AG04449 (cell line): ENCODE measurements around the gene MORN5.

Experiments
- CTCF ChIA-PET: fragments of 350-600 bp; formaldehyde crosslinking; extraction: SDS; loops from one replicate; lab custom pipeline; 2021; ENCODE audit warnings: antibody characterized with exemption; lab: Yijun Ruan, JAX
- POLR2A ChIA-PET: fragments of 400-600, 350-600 bp; formaldehyde crosslinking; extraction: SDS; loops from one replicate; lab custom pipeline; 2020; ENCODE audit warnings: antibody characterized with exemption, inconsistent platforms; lab: Yijun Ruan, JAX
- DNase-seq: peaks from one replicate; pipeline ENCODE4 v3.0.0-alpha.2; 2010; ENCODE audit warnings: low read depth, low spot score
- H3K4me3 ChIP-seq: 2 replicates; pipeline ENCODE4 v1.5.1; 2011; ENCODE audit warnings: low read depth, mild to moderate bottlenecking, control low read depth, low read length
- TF ChIP-seq, protein P1 (sequence below): IDR thresholded peaks from one replicate; pipeline ENCODE4 v1.5.1; 2011; ENCODE audit warnings: mild to moderate bottlenecking, moderate library complexity, low read length, control low read depth, inconsistent platforms; ENCODE audit not compliant: insufficient read depth; ENCODE audit errors: missing control alignments

MORN5 gene

DNA sequence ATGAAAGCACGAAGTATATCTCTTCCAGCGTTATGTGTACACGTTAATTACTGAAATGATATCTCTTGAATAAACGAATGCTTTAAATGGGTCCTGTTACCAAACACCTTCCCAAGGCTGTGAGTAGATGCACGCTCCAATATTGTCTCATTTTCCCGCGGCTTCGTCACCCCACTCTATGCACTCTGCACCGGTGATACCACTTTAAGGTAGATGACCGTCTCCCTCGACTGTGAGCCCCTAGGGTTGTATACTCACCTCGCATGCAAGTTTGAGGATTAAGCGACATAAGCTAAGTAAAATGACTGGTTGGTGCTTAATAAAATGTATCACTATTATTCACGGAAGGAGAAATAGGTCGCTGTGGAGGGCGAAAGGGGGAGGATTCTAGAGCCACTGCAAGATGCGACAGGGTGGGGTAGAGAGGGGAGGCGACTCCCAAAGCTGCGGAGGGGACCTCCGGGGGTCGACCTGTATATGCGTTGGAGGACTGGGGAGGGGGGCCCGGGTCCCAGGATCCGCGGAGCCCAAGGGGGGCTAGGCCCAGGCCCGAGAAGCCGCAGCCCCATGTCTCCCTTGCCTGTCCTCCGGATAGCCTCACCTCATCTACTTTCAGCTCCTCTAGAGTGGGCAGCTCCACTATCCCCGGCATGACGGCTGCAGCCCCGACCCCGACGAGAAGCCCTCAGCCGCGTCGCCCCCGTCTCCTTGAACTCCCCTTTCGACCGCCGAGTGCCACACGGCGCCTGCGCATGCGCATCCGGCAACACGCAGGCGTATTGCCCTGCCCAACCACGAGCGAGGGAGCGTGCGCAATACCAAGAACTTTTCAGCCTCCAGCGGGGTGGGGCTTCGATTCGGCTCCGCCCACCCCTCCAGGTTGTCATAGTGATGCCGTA lies at the start of gene MORN5, which contains the start of gene NDUFA8:
TSS of gene MORN5 (plus strand) at position 883 of the 899 bp plus-strand sequence. CDS start 65 bp downstream, outside the sequence.
TSS of gene NDUFA8 (minus strand) at position 754 of the 899 bp plus-strand sequence. CDS start at position 652, 102 bp downstream.
- ChIA-PET CTCF (interaction anchor here (0.9 to 7.6 kb wide), 11 partner anchors 11 to 191 kb away, joined by 3 to 66 read pairs (median 4); no protein-coding TSS in a partner anchor), POLR2A (no interaction called here)
- TF ChIP-seq, protein P1, sequence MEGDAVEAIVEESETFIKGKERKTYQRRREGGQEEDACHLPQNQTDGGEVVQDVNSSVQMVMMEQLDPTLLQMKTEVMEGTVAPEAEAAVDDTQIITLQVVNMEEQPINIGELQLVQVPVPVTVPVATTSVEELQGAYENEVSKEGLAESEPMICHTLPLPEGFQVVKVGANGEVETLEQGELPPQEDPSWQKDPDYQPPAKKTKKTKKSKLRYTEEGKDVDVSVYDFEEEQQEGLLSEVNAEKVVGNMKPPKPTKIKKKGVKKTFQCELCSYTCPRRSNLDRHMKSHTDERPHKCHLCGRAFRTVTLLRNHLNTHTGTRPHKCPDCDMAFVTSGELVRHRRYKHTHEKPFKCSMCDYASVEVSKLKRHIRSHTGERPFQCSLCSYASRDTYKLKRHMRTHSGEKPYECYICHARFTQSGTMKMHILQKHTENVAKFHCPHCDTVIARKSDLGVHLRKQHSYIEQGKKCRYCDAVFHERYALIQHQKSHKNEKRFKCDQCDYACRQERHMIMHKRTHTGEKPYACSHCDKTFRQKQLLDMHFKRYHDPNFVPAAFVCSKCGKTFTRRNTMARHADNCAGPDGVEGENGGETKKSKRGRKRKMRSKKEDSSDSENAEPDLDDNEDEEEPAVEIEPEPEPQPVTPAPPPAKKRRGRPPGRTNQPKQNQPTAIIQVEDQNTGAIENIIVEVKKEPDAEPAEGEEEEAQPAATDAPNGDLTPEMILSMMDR: no peak
- peak within 1 kb of the TSS; percentile 99 for H3K4me3 ChIP-seq
- DNase-seq: peak; percentile 57

DNA sequence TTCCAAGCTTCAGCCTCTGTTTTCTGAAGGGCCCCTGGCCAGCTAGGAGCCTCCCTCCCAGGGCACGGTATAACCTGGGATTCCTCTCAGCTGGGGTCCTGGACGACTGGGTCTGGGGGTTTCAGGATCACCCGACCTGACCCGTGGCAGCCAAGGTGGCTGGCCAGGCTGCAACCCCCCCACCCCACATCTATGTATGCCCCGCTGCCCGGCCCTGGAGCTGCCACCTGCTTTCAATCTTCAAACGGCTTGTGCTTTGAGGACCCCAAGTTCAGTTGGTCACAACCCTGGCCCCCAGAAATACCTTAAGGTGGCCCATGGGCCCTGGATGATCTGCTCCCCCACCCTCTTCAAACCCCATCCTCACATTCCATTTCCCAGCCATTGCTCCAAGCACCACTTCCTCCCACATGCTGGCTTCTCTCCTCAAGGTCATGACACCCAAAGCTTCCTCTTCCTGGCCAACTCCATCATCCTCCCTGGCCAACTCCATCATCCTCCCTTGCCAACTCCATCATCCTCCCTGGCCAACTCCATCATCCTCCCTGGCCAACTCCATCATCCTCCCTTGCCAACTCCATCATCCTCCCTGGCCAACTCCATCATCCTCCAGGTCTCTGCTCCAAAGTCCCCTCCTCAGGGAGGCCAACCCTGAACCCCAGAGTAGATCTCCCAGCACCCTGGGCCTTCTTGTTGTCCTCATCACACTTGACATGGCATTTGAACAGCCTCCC lies 49.4 kb upstream of the MORN5 start:
- TF ChIP-seq, protein P1: no peak
- H3K4me3 ChIP-seq: no peak overlapping the region
- no peak for DNase-seq
- POLR2A ChIA-PET: no interaction called here
- CTCF ChIA-PET: interaction anchor here (0.6 to 24.0 kb wide), 5 partner anchors 9 to 1213 kb away, joined by 3 to 692 read pairs (median 6); partner anchors contain the start of gene TTLL11

- ChIA-PET CTCF (interaction anchor here (1.6 to 24.0 kb wide), 4 partner anchors 10 to 239 kb away, joined by 6 to 692 read pairs (median 102); partner anchors contain the start of gene TTLL11), POLR2A (no interaction called here)
- TF ChIP-seq, protein P1: no peak
- H3K4me3 ChIP-seq: no peak overlapping the region
- DNase-seq: no peak
These were observed 48.2 kb upstream of the MORN5 start for GRCh38 chr9:122111413-122112085.

GRCh38 chr9:122112238-122112637 lies 47.5 kb upstream of the MORN5 start:
- TF ChIP-seq, protein P1: no peak
- ChIA-PET POLR2A (no interaction called here), CTCF (interaction anchor here (6.5 to 24.0 kb wide), 2 partner anchors 11 to 17 kb away, joined by 80 to 692 read pairs; partner anchors contain the start of gene TTLL11)
- DNase-seq: no peak
- no peak overlapping the region for H3K4me3 ChIP-seq

- ChIA-PET POLR2A (no interaction called here), CTCF (interaction anchor here (1.6 to 24.0 kb wide), 4 partner anchors 10 to 237 kb away, joined by 6 to 692 read pairs (median 52); partner anchors contain the start of gene TTLL11)
- TF ChIP-seq, protein P1: no peak
- no peak for DNase-seq
- H3K4me3 ChIP-seq: no peak overlapping the region
These were observed 46.1 kb upstream of the MORN5 start for GRCh38 chr9:122113574-122113973.
